Activated naive CD4-positive, alpha-beta T cell (primary cell): ENCODE measurements around the gene SIRPG.

Experiments used
- DNase-seq, 4 experiments: peaks; one replicate each; lab custom pipeline; 2025; lab: John Stamatoyannopoulos, UW

Gene SIRPG

GRCh38 chr20:1595333-1595732, 62.2 kb downstream of the SIRPG start:
- no peak for DNase-seq

DNA sequence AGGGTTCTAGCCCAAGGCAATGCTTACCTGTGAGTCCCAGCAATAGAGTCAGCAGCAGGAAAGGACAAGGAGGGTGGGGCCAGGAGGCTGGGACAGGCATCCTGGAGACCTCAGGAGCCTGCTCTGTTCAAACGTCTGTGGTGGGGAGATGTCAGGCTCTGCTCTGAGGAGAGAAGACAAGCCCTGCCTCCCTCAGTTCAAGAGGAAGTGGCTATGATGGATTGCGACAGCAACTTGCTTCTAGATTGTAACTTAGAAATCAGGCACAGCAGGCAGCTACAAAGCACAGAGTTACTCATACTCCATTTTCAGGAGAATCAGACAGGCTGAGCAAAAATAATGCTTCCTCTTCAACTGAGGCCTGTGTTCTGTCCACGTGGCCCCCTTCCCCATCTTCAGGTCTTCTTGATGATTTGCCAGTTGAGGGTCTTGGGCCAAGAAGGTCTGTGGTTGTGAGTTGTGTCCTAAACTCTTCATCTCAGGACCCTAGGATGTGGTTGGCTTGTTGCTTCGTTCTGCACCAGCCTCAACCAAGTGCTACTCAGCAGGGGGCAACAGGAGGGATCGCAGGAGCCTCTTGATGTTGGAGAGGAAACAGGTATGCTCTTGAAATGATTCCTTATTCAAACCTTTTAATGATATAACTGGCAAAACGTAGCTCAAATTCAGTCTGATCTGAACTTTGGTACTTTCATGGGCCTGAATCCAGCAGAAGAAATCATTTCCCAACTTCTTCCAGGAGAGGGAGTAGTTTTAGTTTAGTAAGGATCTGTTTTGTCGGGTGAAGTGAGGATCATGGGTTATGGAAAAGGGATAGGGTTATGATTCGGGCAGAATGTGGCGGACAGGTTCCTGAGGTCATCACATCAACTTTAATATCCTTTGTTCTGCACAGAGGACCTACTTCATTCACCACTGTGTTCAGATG, 68.8 kb downstream of the SIRPG start:
- no peak for DNase-seq

DNA sequence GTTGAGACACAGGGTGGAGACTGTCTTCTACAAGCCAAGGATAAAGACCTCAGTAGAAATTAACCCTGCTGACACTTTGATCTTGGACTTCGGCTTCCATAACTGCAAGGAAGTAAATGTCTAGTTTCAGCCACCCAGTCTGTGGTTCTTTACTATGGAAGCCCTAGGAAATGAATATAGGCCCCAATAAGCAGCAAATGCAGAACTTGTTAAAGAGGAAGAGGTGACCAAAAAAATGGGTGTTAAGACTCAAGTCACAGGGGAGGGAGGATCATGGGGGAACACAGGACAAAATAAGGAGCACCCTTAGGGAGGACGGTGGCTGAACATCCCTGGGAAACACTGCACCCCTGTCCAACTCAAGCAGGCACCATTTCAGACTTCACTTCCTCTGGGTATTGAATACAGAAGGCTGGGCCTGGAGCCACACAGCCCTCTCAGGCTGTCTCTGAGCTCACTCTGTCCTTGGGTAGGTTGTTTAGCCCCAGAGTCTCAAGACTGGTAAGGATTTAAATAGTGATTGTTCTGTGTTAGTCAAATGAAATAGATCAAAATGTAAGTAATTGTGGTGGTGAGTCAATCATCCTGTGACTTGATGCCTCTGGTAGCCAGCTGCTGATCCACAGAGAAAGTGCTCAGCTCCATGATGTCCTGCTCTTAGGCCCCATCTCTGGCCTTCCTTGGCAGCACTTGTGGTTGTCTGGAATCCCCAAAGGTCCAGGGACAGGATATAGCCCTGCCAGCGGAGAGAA, 69.6 kb downstream of the SIRPG start:
- no peak for DNase-seq

- no peak for DNase-seq
Observed at GRCh38 chr20:1579488-1579887, 78.1 kb downstream of the SIRPG start.
